Heart left ventricle (tissue), 16 donors: ENCODE measurements around the gene AFG3L2. TPM values are rescaled to one million over a fixed set of nuclear protein-coding genes. Genes with fewer than 3 reads are reported as not detected.

ENCODE experiments used
- ATAC-seq, 4 donors: fragments of 200-7000 bp; cut with Tn5 transposase; one replicate each; pipeline ENCODE4 v1.9.1; 2020 to 2022; ENCODE audit warnings: moderate library complexity in 4 of 4, mild to moderate bottlenecking in 3 of 4, moderate number of reproducible peaks in 1 of 4
- DNase-seq, 5 donors: peaks; one replicate each; pipeline ENCODE4 v3.0.0-alpha.2; 2020
- H3K27ac ChIP-seq, 12 donors: fragments of 200-600 bp; sonication (generic) in 4 of 12; one replicate each; pipeline versions ENCODE4 v1.5.0 to v1.8.0; 2016 to 2022; ENCODE audit warnings: mild to moderate bottlenecking in 2 of 12
- H3K27me3 ChIP-seq, 9 donors: fragments of 200-600 bp; sonication (generic) in 2 of 9; one replicate each; pipeline versions ENCODE4 v1.5.1 to v1.8.0; 2016 to 2022; ENCODE audit warnings: mild to moderate bottlenecking in 3 of 9
- H3K36me3 ChIP-seq, 9 donors: fragments of 200-600 bp; sonication (generic) in 2 of 9; one replicate each; pipeline versions ENCODE4 v1.5.0 to v1.8.0; 2018 to 2022; ENCODE audit warnings: mild to moderate bottlenecking in 2 of 9
- H3K4me1 ChIP-seq, 12 donors: fragments of 200-600 bp; sonication (generic) in 4 of 12; one replicate each; pipeline versions ENCODE4 v1.5.0 to v1.8.0; 2016 to 2022; ENCODE audit warnings: mild to moderate bottlenecking in 3 of 12
- H3K4me3 ChIP-seq, 12 donors: fragments of 200-600 bp; sonication (generic) in 4 of 12; one replicate each; pipeline versions ENCODE4 v1.5.0 to v1.8.0; 2017 to 2022; ENCODE audit warnings: mild to moderate bottlenecking in 9 of 12, moderate library complexity in 4 of 12
- H3K9me3 ChIP-seq, 12 donors: fragments of 200-600 bp; sonication (generic) in 4 of 12; one replicate each; pipeline versions ENCODE4 v1.5.0 to v1.8.0; 2016 to 2022; ENCODE audit warnings: mild to moderate bottlenecking in 1 of 12
- POLR2A ChIP-seq, 2 donors: fragments of 450-650 bp; IDR thresholded peaks; one replicate each; pipeline ENCODE4 v1.6.1; 2017; ENCODE audit warnings: antibody characterized with exemption in 2 of 2, mild to moderate bottlenecking in 2 of 2, moderate library complexity in 2 of 2
- WGBS, 4 donors: extraction: QIAGEN DNeasy Blood & Tissue Kit in 2 of 4; methylation state at CpG; one replicate each; pipeline versions ENCODE4 v1.1.5 to v1.1.7; 2013 to 2018; 5-methylcytosine and 5-hydroxymethylcytosine counted together
- intact Hi-C, 10 donors: fragments of 100-400 bp; cut with DNase I; formaldehyde crosslinking; loops; one replicate each; pipeline versions ENCODE4 v1.11.1 to v1.14.2; 2022
- polyA plus RNA-seq, 2 donors: library from polyadenylated mRNA; stranded (reverse); fragments of 200-250 nt; gene quantifications; one replicate each; pipeline ENCODE4 v1.2.3, GENCODE V29; 2013
- total RNA-seq, 9 donors: library from RNA; depleted of rRNA in 2 of 9; stranded (reverse); fragments of >200 nt in 2 of 9; fragmentation: NEBNext Ultra II Directional in 3 of 9; extraction: Animal tissue kit (Norgen Biotek cat#: 25700) in 3 of 9; gene quantifications; one replicate each; pipeline versions ENCODE4 v1.1.0 to v1.2.4, GENCODE V29; 2016 to 2023
- TF ChIP-seq, protein P1 (sequence below), 12 donors: fragments of 200-600 bp; sonication (generic) in 4 of 12; IDR thresholded peaks; one replicate each; pipeline versions ENCODE4 v1.5.0 to v1.8.0; 2018 to 2022; ENCODE audit warnings: antibody characterized with exemption in 12 of 12, mild to moderate bottlenecking in 5 of 12
- donor health status: ischemic (EF 13 %, LVEDD 7.1; RV severe dilation, severe dysfunction).
- donor health status: healthy with polysubstance abuse.
- donor health status: DM: no; HTN: yes; CAD: no.
- donor health status: DM: no; HTN: no; CAD: no.
- donor health status: ischemic (EF 25% LVEDD 6.9; RV normal size, moderate dysfunction).
- donor health status: ischemic (EF 25% LVEDD 5.7; RV mildly dilated, moderate dysfunction).
- donor health status: healthy.
- donor health status: DM: yes; HTN: yes; CAD: no.
- donor health status: ischemic (EF 35%, LVEDD 5.7; RV mildly dilated, moderate dysfunction).
- donor health status: nonischemic (EF 11% LVEDD 7.7; RV severe dilation, severe dysfunction).
- donor health status: DM: yes; HTN: yes; CAD: no.
- donor health status: PGD.
- donor health status: ischemic (EF 29% LVEDD 5.4; RV normal size, mild dysfunction).
- donor health status: nonischemic (EF 23%, LVEDD 6.1; RV moderate dilation, normal function).

Gene AFG3L2
- total and polyA plus RNA-seq, 11 donors: 59.9 to 174 (median 138) TPM

DNA sequence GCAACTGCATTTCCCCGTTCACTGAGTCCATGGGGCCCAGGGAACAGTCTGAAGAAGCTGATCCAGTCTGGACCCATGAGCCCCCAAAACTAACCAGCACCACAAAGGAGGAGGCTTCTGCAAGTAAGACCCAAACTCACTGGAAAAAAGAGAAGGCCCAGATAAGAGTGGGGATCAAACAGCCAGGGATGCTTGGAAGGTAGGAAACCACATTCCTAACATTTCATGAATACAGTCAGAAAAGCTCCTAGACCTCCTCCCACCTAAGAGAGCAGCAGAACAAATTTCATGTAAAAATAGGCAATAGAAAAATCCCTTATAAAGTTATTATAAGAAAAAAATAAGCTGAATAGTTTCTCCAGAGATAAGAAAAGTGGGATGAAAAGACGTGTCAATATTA, 38.6 kb downstream of the AFG3L2 start:
- no peak overlapping the region for H3K4me3 ChIP-seq
- TF ChIP-seq, protein P1, sequence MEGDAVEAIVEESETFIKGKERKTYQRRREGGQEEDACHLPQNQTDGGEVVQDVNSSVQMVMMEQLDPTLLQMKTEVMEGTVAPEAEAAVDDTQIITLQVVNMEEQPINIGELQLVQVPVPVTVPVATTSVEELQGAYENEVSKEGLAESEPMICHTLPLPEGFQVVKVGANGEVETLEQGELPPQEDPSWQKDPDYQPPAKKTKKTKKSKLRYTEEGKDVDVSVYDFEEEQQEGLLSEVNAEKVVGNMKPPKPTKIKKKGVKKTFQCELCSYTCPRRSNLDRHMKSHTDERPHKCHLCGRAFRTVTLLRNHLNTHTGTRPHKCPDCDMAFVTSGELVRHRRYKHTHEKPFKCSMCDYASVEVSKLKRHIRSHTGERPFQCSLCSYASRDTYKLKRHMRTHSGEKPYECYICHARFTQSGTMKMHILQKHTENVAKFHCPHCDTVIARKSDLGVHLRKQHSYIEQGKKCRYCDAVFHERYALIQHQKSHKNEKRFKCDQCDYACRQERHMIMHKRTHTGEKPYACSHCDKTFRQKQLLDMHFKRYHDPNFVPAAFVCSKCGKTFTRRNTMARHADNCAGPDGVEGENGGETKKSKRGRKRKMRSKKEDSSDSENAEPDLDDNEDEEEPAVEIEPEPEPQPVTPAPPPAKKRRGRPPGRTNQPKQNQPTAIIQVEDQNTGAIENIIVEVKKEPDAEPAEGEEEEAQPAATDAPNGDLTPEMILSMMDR (IDR thresholded peaks at IDR 0.05): no peak
- no peak for TF ChIP-seq POLR2A (IDR thresholded peaks at IDR 0.05)
- intact Hi-C loops: loop anchor here in 1 of 10 donors (5.0 kb wide), 1 partner anchor 34 kb away; no protein-coding TSS in a partner anchor
- ATAC-seq: no peak
- WGBS, 4 donors: 48 to 60% (median 55%) methylated on average over 2 of the region's 2 CpGs
- H3K27ac ChIP-seq: peak overlapping the region in 8 of 12 donors; percentile 22 to 70 (median 65)
- H3K27me3 ChIP-seq: no peaks in the 10 kb centered on the region
- peaks cover 0 to 63% (median 22%) of the 10 kb centered on the region in 12 donors for H3K4me1 ChIP-seq
- DNase-seq: no peak
- peaks cover 0 to 100% (median 96%) of the 10 kb centered on the region in 9 donors for H3K36me3 ChIP-seq
- no peaks in the 10 kb centered on the region for H3K9me3 ChIP-seq

DNA sequence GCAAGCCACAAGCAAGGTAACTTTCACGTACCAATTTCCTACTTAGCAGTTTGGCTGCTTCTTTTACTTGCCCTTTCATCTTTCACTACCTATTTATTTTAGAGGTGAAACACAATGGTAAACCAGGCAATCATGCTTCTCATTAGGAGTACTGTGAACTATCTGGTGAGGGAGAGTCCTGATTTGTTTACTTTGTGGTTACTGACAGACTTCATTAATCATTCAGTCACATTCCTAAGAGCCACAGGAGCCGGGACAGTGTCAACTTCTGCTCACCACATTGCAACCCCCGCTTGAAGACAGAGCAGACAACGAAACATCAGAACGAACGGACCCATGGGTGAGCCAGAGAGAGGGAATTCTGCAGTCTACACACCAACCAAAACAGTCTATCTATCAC, 40.1 kb downstream of the AFG3L2 start:
- WGBS, 4 donors: 50 to 62% (median 57%) methylated on average over 6 of the region's 6 CpGs
- Histone ChIP-seq H3K27ac (peak overlapping the region in 6 of 12 donors; percentile 11 to 66 (median 20)), H3K4me3 (no peak overlapping the region), H3K27me3 (no peaks in the 10 kb centered on the region), H3K9me3 (no peaks in the 10 kb centered on the region), H3K36me3 (peaks cover 0 to 93% (median 85%) of the 10 kb centered on the region in 9 donors), H3K4me1 (peaks cover 0 to 60% (median 22%) of the 10 kb centered on the region in 12 donors)
- ATAC-seq (no peak), DNase-seq (no peak)
- TF ChIP-seq, protein P1 (IDR thresholded peaks at IDR 0.05): no peak
- TF ChIP-seq POLR2A (IDR thresholded peaks at IDR 0.05): no peak
- intact Hi-C loops: loop anchor here in 1 of 10 donors (5.0 kb wide), 1 partner anchor 35 kb away; no protein-coding TSS in a partner anchor

DNA sequence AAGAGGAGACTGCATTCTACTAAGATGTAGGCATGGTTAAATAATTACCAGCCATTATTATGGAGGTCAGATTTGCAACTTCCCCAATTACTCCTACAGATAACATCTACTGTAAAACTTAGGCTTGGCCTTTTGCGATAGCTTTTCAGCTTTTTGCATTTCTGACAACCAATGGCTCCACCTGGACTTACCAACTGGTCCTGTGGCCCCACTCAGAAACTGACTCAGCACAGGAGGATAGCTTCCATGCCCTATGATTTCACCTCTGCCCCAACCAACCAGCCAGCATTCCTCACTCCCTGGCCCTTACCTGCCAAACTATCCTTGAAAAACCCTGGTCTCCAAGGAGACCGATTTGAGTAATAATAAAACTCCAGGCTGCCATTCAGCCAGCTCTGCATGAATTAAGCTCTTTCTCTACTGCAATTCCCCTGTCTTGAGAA, 40.8 kb downstream of the AFG3L2 start:
- H3K27ac ChIP-seq: peak overlapping the region in 7 of 12 donors; percentile 8 to 55 (median 20)
- TF ChIP-seq, protein P1 (IDR thresholded peaks at IDR 0.05): no peak
- TF ChIP-seq POLR2A (IDR thresholded peaks at IDR 0.05): no peak
- no peaks in the 10 kb centered on the region for H3K9me3 ChIP-seq
- H3K4me1 ChIP-seq: peaks cover 0 to 60% (median 22%) of the 10 kb centered on the region in 12 donors
- DNase-seq: no peak
- intact Hi-C loops: loop anchor here in 1 of 10 donors (5.0 kb wide), 1 partner anchor 36 kb away; no protein-coding TSS in a partner anchor
- no peaks in the 10 kb centered on the region for H3K27me3 ChIP-seq
- peak; percentile 19 to 59 (median 36) for ATAC-seq
- H3K36me3 ChIP-seq: peaks cover 0 to 93% (median 82%) of the 10 kb centered on the region in 9 donors
- 50 to 63% (median 57%) methylated on average over 2 of the region's 2 CpGs for WGBS, 4 donors
- H3K4me3 ChIP-seq: no peak overlapping the region

DNA sequence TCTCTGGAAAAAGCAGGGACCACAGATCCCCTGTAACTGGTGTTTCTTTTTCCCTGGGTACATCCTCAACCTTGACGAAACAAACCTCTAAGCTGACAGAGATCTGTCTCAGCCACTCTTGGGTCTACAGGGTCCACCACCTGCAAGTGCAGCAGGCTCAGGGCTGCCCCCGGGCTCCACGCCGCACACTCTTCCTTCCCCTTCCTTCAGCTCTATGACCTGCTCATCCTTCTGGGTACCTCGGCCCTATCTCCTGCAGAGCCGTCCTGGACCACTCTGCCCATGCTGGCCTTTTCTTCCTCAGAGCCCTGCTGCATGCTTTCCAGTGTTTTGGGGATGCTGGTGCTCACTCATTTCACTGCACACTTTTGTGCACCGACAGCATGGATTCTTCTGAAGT, 41.5 kb downstream of the AFG3L2 start:
- WGBS, 4 donors: 67 to 80% (median 72%) methylated on average over 7 of the region's 7 CpGs
- H3K4me1 ChIP-seq: peaks cover 0 to 60% (median 22%) of the 10 kb centered on the region in 12 donors
- H3K36me3 ChIP-seq: peaks cover 0 to 93% (median 83%) of the 10 kb centered on the region in 9 donors
- TF ChIP-seq, protein P1 (IDR thresholded peaks at IDR 0.05): no peak
- no peak for TF ChIP-seq POLR2A (IDR thresholded peaks at IDR 0.05)
- no peak overlapping the region for H3K4me3 ChIP-seq
- peak overlapping the region in 6 of 12 donors; percentile 5 to 55 (median 18) for H3K27ac ChIP-seq
- DNase-seq (no peak), ATAC-seq (no peak)
- intact Hi-C loops: loop anchor here in 1 of 10 donors (5.0 kb wide), 1 partner anchor 37 kb away; no protein-coding TSS in a partner anchor
- no peaks in the 10 kb centered on the region for H3K9me3 ChIP-seq
- no peaks in the 10 kb centered on the region for H3K27me3 ChIP-seq
